ENCODE measurements around the gene GPR17. TPM values are rescaled to one million over a fixed set of nuclear protein-coding genes. Genes with fewer than 3 reads are reported as not detected.

Gene GPR17
- total RNA-seq, 1 experiment from 2014 or later = 0.07 TPM

- DNase-seq (ENCODE audit: low read depth) = no peak
Measured at GRCh38 chr2:127630096-127630863, 15.7 kb upstream of the GPR17 start.

DNA sequence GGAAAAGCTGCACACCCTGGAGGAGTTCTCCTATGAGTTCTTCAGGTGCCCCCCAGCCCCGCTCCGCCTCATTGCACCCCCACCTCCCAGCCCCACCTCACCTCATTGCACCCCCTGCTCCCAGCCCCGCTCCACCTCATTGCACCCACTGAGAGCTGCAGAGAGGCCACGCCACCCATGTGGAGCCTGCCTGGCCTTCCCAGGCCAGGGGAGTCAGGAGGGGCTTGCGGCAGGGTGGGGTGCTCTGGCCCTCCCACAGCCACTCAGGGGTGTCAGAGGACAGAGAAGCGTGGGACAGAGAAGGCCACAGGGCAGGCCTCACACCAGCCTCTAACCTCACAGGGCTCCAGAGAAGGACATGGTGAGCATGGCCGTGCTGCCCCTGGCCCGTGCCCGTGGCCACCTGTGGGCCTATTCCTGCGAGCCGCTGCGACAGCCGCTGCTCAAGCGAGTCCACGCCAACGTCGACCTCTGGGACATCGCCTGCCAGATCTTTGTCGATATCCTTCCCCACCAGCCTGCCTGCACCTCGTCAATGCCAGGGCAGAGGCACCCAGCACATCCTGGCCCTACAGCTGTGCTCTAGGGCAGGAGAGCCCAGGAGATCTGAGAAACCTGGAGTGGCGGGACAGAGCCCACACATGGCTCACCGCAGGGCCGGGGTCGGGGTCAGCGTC, 15.0 kb upstream of the GPR17 start:
- DNase-seq (ENCODE audit: low read depth) = no peak

DNA sequence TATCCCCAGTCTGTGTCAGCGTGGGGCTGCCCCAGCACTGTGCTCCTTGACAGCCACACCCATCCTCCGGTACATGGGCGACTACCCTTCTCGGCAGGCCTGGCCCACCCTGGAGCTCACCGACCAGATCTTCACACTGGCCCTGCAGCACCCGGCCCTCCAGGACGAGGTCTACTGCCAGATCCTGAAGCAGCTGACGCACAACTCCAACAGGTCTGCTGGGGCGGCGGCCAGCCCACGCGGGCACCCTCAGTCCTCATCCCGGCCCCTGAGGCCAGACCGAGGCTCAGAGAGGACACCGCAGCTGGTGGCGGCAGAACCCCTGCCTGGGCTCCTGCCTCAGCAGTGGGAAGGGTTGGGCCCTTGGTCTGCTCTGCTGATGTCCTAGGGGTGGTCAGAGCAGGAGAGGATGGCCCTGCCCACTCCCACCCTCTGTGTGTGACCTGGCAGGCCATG, 14.4 kb upstream of the GPR17 start:
- no peak for DNase-seq (ENCODE audit: low read depth)

DNA sequence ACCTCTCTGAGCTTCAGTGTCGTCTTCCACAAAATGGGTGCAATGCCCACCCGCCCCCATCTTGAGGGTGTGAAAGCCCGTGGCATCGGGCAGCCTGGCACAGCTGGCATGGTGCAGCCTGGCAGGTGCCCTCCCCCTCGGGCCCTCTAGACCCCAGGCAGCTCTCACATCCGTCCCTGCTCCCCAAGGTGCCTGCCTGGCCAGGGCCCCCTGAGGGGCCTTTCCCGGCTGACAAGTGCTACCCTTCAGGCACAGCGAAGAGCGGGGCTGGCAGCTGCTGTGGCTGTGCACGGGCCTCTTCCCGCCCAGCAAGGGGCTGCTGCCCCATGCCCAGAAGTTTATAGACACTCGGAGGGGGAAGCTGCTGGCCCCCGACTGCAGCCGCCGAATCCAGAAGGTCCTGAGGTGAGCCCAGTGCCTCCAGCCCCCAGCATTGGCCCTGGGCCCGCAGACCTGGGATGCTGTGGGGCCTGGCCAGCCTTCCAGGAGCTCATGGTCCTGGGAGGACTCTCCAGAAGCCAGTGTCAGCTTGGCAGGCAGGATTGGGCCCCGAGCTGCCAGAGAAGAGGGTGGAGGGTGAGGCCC, 13.9 kb upstream of the GPR17 start:
- DNase-seq (ENCODE audit: low read depth) = no peak

DNA sequence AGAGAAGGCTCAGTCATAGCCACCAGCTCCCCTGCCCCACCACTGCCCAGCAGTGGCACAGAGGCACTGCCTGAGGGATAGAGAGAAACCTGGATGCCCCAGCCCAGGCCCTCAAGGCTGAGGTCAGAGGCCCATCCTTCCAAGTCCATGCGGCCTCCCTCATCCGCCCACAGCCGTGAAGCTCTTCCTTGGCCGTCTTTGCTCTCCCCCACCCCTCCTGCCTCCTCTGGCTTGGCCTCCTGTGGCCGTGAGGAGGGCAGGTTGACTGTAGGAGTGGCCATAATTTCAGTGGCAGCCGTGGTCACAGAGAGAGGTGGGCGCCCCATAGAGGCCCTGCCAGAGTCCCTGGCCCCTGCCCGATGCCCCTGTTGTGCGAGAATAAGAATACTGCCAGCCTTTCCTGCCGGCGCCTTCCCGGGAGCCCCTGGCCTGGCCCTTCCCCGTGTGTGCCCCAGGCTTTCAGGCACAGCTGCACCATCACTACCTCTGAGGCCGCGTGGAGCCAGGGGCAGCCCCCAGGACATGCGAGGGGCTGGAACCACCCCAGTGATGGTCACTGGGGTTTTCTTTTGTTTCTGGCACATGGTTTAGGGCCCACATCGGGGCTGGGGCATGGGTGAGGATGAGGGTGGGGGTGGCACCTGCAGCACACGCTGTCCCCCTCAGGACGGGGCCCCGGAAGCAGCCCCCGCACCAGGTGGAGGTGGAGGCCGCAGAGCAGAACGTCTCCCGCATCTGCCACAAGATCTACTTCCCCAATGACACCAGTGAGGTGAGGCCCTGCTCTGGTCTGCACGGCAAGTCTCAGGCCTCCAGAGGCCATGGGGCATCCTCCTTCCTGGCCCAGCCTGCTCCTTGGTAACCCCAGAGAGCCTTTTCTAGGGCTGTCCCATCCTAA, 13.1 kb upstream of the GPR17 start:
- DNase-seq (ENCODE audit: low read depth) = no peak

GRCh38 chr2:127633556-127634065, 12.3 kb upstream of the GPR17 start:
- DNase-seq (ENCODE audit: low read depth) = no peak

GRCh38 chr2:127634066-127634617, 11.8 kb upstream of the GPR17 start:
- no peak for DNase-seq (ENCODE audit: low read depth)

GRCh38 chr2:127634626-127635379, 11.2 kb upstream of the GPR17 start:
- no peak for DNase-seq (ENCODE audit: low read depth)

GRCh38 chr2:127635380-127636237, 10.3 kb upstream of the GPR17 start:
- no peak for DNase-seq (ENCODE audit: low read depth)

GRCh38 chr2:127636248-127637235, 9.4 kb upstream of the GPR17 start:
- no peak for DNase-seq (ENCODE audit: low read depth)

DNA sequence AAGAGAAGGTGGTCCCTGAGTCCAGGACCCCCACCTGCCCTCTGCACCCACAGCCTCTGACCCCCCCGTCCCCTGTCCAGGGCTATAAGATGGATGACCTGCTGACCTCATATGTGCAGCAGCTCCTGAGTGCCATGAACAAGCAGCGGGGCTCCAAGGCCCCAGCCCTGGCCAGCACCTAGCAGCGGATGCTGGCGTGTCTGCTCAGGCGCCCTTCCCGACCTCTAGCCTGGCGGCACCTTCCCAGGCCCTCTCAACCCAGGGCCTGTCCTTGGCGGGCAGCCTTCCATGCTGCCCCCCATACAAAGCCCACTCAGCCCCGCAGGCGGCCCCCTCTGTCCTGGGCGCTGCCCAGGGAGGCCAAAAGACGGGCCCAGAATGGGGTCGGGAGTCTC, 8.7 kb upstream of the GPR17 start:
- DNase-seq (ENCODE audit: low read depth) = no peak

DNA sequence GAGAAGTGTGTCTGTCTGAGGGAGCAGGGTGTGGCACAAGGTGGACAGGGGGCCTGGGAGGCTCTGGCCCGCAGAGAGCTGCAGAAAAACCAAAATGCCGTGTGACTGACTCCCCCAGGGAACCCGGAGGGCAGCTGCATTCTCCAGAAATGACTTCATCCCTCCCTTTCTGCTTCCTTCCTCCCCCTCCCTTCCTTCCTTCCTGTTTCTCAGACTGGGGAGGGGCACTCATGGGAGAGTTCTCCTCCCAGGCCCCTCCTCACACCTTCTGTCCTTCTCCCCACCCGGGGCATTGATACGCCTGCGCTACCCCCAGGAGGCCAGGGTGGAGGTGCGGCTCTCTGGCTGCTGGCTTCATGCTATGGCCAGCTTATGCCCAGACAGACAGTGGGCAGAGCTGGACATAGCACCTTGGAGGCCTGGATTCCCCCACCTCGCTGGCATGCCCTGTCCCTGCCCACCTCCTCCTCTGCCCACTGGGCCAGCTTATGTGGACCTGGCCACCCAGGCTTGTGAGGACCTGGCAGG, 8.2 kb upstream of the GPR17 start:
- DNase-seq (ENCODE audit: low read depth) = peak; percentile 91

DNA sequence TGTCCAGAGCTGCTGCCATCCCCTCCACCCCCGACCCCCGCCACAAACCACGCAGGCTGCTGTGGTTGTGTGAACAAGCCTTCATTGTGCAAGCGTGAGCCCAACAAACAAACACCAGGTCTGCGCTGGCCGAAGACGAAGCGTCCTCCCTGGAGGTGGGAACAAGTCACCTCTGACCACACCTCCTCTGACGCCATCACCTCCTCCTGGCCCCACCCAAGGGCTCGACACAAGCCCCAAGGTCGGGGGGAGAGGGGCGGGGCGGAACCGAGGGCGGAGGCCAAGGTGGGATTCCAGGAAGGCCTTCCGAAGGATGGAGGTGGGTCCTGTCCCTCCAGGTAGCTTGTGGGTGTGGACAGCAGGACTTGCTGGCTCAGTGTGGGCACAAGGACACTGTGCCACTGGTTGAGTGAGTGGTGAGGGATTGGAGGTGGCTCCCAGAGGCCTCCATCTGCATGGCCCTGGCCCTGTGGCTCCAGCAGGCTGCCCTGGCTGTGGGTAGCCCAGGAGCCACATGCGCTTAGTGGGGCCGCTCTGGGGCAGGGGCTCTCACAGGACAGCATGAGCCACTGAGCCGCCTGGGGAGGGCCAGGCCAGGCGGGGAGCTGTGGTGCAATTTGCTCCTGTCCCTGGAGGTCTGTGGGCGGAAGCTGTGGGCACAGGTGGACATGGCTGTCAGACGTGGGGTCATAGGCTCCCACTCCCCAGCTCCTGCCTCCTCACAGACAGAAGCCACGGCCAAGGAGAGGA, 7.4 kb upstream of the GPR17 start:
- DNase-seq (ENCODE audit: low read depth) = no peak

GRCh38 chr2:127639111-127639474, 6.9 kb upstream of the GPR17 start:
- DNase-seq (ENCODE audit: low read depth) = no peak

DNA sequence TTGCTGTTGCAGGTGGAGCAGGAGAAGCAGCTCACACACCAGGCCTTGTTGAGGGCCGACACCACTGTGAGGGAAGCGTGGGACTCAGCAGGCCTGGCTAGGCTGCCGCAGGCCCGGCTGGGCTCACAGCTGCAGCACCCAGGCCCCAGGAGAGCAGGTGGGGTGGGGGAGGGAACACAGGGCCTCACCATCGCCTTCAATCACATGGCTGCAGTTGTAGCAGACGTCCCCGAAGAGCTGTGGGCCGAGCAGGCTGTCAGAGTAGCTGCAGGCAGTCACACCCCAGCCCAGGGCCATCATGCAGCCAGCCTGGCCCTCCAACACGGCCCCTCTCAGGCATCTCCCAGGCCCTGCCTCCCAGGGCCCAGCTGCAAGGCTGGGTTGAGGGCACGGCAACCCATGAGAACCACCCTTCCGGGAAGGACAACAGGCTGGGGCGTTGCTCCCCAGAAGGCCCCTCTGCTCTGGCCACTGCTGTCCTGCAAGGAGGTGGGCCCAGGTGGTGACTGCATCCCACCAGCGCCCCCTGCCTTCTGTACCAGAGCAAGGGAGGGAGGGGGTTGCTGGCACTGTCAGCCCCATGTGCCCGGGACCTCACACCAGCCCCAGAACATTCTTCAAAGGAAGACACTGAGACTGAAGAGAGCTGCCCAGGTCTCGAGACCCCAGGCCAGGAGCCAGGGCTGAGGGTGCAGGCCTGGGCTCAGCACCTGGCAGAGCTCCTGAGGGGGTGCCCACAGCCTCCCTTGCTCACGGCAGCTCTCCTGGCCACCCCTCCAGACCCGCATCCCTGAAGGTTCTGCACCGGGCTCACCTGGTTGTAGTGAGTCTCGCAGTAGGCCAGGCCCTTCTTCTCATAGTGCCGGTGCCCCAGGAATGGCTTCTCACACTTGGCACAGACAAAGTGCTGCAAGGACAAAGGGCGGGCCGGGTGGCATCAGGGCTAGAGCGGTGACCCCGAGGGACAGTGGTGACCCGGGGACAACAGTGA, 5.6 kb upstream of the GPR17 start:
- DNase-seq (ENCODE audit: low read depth) = no peak

DNA sequence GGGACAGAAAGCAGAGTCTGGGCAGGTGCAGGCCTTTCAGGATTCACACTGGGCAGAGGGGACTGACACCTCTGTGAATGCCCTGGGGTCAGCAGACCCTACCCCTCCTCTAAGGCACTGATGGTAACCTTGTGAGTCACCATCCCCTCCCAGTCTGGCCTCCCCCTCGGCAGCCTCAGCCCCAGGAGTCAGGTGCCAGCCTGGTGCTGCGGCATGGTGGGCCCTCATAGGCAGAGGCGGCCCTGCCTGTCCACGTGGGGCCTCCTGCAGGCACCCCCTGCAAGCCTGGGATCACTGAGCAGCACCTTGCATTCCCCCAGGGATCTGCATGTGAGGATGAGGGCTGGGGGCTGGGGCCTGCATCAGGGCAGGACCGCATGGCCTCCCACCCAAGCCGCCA, 4.8 kb upstream of the GPR17 start:
- DNase-seq (ENCODE audit: low read depth) = no peak
